SK-N-MC (cell line): ENCODE data around the gene CCDC6.

Experiments
- DNase-seq: peaks from one replicate; pipeline ENCODE4 v3.0.0-alpha.2; 2011; ENCODE audit warnings: low read depth, low spot score
- H3K27ac ChIP-seq: fragments of 200-600 bp; sonication (generic); 2 replicates; pipeline ENCODE4 v1.5.1; 2016; ENCODE audit warnings: mixed run types
- H3K36me3 ChIP-seq: fragments of 200-600 bp; sonication (generic); 2 replicates; pipeline ENCODE4 v1.6.1; 2017; ENCODE audit warnings: antibody characterized with exemption, low read length, mixed read lengths; ENCODE audit not compliant: insufficient read depth
- H3K4me3 ChIP-seq: fragments of 200-600 bp; sonication (generic); 2 replicates; pipeline ENCODE4 v1.5.1; 2016
- H3K9ac ChIP-seq: fragments of 200-600 bp; sonication (generic); 2 replicates; pipeline ENCODE4 v1.8.0; 2017; ENCODE audit warnings: mixed run types, mixed read lengths; ENCODE audit not compliant: insufficient read length
- H3K9me3 ChIP-seq: fragments of 200-600 bp; sonication (generic); 2 replicates; pipeline ENCODE4 v1.6.1; 2017; ENCODE audit warnings: low read depth, mild to moderate bottlenecking, antibody characterized with exemption, low read length, moderate library complexity, mixed read lengths
- EZH2 ChIP-seq: fragments of 200-600 bp; sonication (generic); IDR thresholded peaks from one replicate; pipeline ENCODE4 v1.6.1; 2017; ENCODE audit warnings: antibody characterized with exemption
- FOXP2 ChIP-seq: optimal IDR thresholded peaks from 2 replicates; pipeline ENCODE3; 2011; ENCODE audit warnings: mild to moderate bottlenecking, moderate library complexity; ENCODE audit not compliant: insufficient read depth; ENCODE audit errors: extremely low read length, control extremely low read depth
- POLR2AphosphoS5 ChIP-seq: IDR thresholded peaks from 2 replicates; pipeline ENCODE4 v1.6.1; 2012; ENCODE audit warnings: mild to moderate bottlenecking, low read depth, low read length, borderline replicate concordance

The CCDC6 gene

GRCh38 chr10:59857921-59858320 is 48.4 kb downstream of the CCDC6 start:
- H3K9ac ChIP-seq, result no peak overlapping the region
- no peak overlapping the region for H3K27ac ChIP-seq
- no peaks in the 10 kb centered on the region for H3K9me3 ChIP-seq
- H3K36me3 ChIP-seq, result no peaks in the 10 kb centered on the region
- TF ChIP-seq EZH2 (no peak), POLR2AphosphoS5 (no peak), FOXP2 (no peak)
- no peak overlapping the region for H3K4me3 ChIP-seq
- DNase-seq, result no peak

GRCh38 chr10:59857049-59857448 is 49.3 kb downstream of the CCDC6 start:
- TF ChIP-seq POLR2AphosphoS5 (no peak), EZH2 (no peak), FOXP2 (no peak)
- no peak for DNase-seq
- Histone ChIP-seq H3K9me3 (no peaks in the 10 kb centered on the region), H3K27ac (peak overlapping the region; percentile 54; the same call in 1 of the 2 replicates), H3K9ac (no peak overlapping the region), H3K4me3 (peak overlapping the region; percentile 49; the same call in 1 of the 2 replicates), H3K36me3 (no peaks in the 10 kb centered on the region)

GRCh38 chr10:59856104-59856503 is 50.3 kb downstream of the CCDC6 start:
- H3K9me3 ChIP-seq, result no peaks in the 10 kb centered on the region
- TF ChIP-seq EZH2 (no peak), POLR2AphosphoS5 (no peak), FOXP2 (no peak)
- no peak for DNase-seq
- no peak overlapping the region for H3K9ac ChIP-seq
- no peak overlapping the region for H3K4me3 ChIP-seq
- H3K36me3 ChIP-seq, result no peaks in the 10 kb centered on the region
- no peak overlapping the region for H3K27ac ChIP-seq

- Histone ChIP-seq H3K9me3 (no peaks in the 10 kb centered on the region), H3K36me3 (no peaks in the 10 kb centered on the region), H3K27ac (no peak overlapping the region), H3K4me3 (no peak overlapping the region), H3K9ac (no peak overlapping the region)
- TF ChIP-seq EZH2, result no peak
- no peak for TF ChIP-seq POLR2AphosphoS5
- no peak for TF ChIP-seq FOXP2
- DNase-seq, result no peak
These were observed 51.8 kb downstream of the CCDC6 start for GRCh38 chr10:59854571-59854970.

GRCh38 chr10:59852670-59853069 is 53.7 kb downstream of the CCDC6 start:
- Histone ChIP-seq H3K27ac (no peak overlapping the region), H3K4me3 (no peak overlapping the region), H3K9me3 (no peaks in the 10 kb centered on the region), H3K36me3 (no peaks in the 10 kb centered on the region), H3K9ac (no peak overlapping the region)
- TF ChIP-seq POLR2AphosphoS5, result no peak
- no peak for TF ChIP-seq FOXP2
- TF ChIP-seq EZH2, result no peak
- DNase-seq, result no peak

- no peak overlapping the region for H3K4me3 ChIP-seq
- no peak for DNase-seq
- H3K9me3 ChIP-seq, result no peaks in the 10 kb centered on the region
- H3K36me3 ChIP-seq, result no peaks in the 10 kb centered on the region
- no peak overlapping the region for H3K27ac ChIP-seq
- no peak overlapping the region for H3K9ac ChIP-seq
- TF ChIP-seq FOXP2, result no peak
- no peak for TF ChIP-seq POLR2AphosphoS5
- TF ChIP-seq EZH2, result no peak
These were observed 54.5 kb downstream of the CCDC6 start for GRCh38 chr10:59851864-59852263.

- Histone ChIP-seq H3K4me3 (no peak overlapping the region), H3K27ac (no peak overlapping the region), H3K9ac (no peak overlapping the region), H3K36me3 (no peaks in the 10 kb centered on the region), H3K9me3 (no peaks in the 10 kb centered on the region)
- no peak for DNase-seq
- TF ChIP-seq EZH2 (no peak), FOXP2 (no peak), POLR2AphosphoS5 (no peak)
These were observed 58.5 kb downstream of the CCDC6 start for GRCh38 chr10:59847888-59848287.

GRCh38 chr10:59847326-59847725 is 59.0 kb downstream of the CCDC6 start:
- Histone ChIP-seq H3K4me3 (no peak overlapping the region), H3K9me3 (no peaks in the 10 kb centered on the region), H3K27ac (no peak overlapping the region), H3K9ac (no peak overlapping the region), H3K36me3 (no peaks in the 10 kb centered on the region)
- DNase-seq, result no peak
- TF ChIP-seq FOXP2, result no peak
- no peak for TF ChIP-seq POLR2AphosphoS5
- TF ChIP-seq EZH2, result no peak

GRCh38 chr10:59844436-59844835 is 61.9 kb downstream of the CCDC6 start:
- H3K9ac ChIP-seq, result no peak overlapping the region
- no peak for TF ChIP-seq POLR2AphosphoS5
- no peak for TF ChIP-seq FOXP2
- TF ChIP-seq EZH2, result no peak
- H3K27ac ChIP-seq, result no peak overlapping the region
- DNase-seq, result no peak
- no peaks in the 10 kb centered on the region for H3K9me3 ChIP-seq
- no peaks in the 10 kb centered on the region for H3K36me3 ChIP-seq
- no peak overlapping the region for H3K4me3 ChIP-seq
